Hepatocyte (in vitro differentiated cells): Measurements from ENCODE around the gene SLC19A2. TPM values are rescaled to one million over a fixed set of nuclear protein-coding genes. Genes with fewer than 3 reads are reported as not detected.

ENCODE experiments used
- DNase-seq: peaks from one replicate; pipeline ENCODE4 v3.0.0-alpha.2; 2016; ENCODE audit warnings: low spot score
- H2AFZ ChIP-seq: fragments of 200-600 bp; sonication (generic); 2 replicates; pipeline ENCODE4 v1.6.0; 2016; ENCODE audit warnings: antibody characterized with exemption, mild to moderate bottlenecking
- H3K27ac ChIP-seq: fragments of 200-600 bp; sonication (generic); 2 replicates; pipeline ENCODE4 v1.5.1; 2016; ENCODE audit warnings: mild to moderate bottlenecking
- H3K27me3 ChIP-seq: fragments of 200-600 bp; sonication (generic); 2 replicates; pipeline ENCODE4 v1.6.1; 2016
- H3K36me3 ChIP-seq: fragments of 200-600 bp; sonication (generic); replicated peaks from 2 replicates; pipeline ENCODE4 v1.5.1; 2016; ENCODE audit warnings: low read depth; ENCODE audit not compliant: insufficient read depth
- H3K4me1 ChIP-seq: fragments of 200-600 bp; sonication (generic); 2 replicates; pipeline ENCODE4 v1.5.1; 2016; ENCODE audit warnings: mild to moderate bottlenecking, moderate library complexity; ENCODE audit not compliant: insufficient read depth
- H3K4me2 ChIP-seq: fragments of 200-600 bp; sonication (generic); 2 replicates; pipeline ENCODE4 v1.6.0; 2016
- H3K4me3 ChIP-seq: fragments of 200-600 bp; sonication (generic); 2 replicates; pipeline ENCODE4 v1.5.1; 2016; ENCODE audit warnings: mild to moderate bottlenecking
- H3K79me2 ChIP-seq: fragments of 200-600 bp; sonication (generic); 2 replicates; pipeline ENCODE4 v1.6.0; 2017; ENCODE audit warnings: mild to moderate bottlenecking
- H3K9me2 ChIP-seq: fragments of 200-600 bp; sonication (generic); replicated peaks from 2 replicates; pipeline ENCODE4 v1.6.0; 2017; ENCODE audit warnings: mild to moderate bottlenecking; ENCODE audit not compliant: insufficient read depth
- H3K9me3 ChIP-seq: fragments of 200-600 bp; sonication (generic); 2 replicates; pipeline ENCODE4 v1.5.1; 2016; ENCODE audit warnings: low read depth, mild to moderate bottlenecking
- H4K20me1 ChIP-seq: fragments of 200-600 bp; sonication (generic); 2 replicates; pipeline ENCODE4 v1.6.0; 2016; ENCODE audit warnings: mild to moderate bottlenecking; ENCODE audit not compliant: insufficient read depth, poor library complexity, severe bottlenecking
- EZH2 ChIP-seq: fragments of 200-600 bp; sonication (generic); IDR thresholded peaks from 2 replicates; pipeline ENCODE4 v1.6.1; 2016; ENCODE audit warnings: antibody characterized with exemption, mild to moderate bottlenecking, borderline replicate concordance
- EZH2phosphoT487 ChIP-seq: fragments of 200-600 bp; sonication (generic); IDR thresholded peaks from one replicate; pipeline ENCODE4 v1.6.1; 2018; ENCODE audit warnings: antibody characterized with exemption, mild to moderate bottlenecking, low read depth, moderate library complexity; ENCODE audit not compliant: unreplicated experiment, severe bottlenecking
- WGBS: methylation state at CpG from one replicate; pipeline ENCODE4 v1.1.6; 2016; ENCODE audit warnings: low lambda C conversion rate; ENCODE audit errors: missing lambda C conversion rate; 5-methylcytosine and 5-hydroxymethylcytosine counted together
- polyA plus RNA-seq: library from polyadenylated mRNA; unstranded; fragments of >200 nt; fragmentation: Nextera tagmentation; extraction: Ambion mirVana; gene quantifications from 2 replicates; pipeline ENCODE4 v1.2.1, GENCODE V29; 2016
- total RNA-seq: library from RNA; depleted of rRNA; stranded (reverse); fragments of >200 nt; gene quantifications from 2 replicates; pipeline ENCODE4 v1.2.3, GENCODE V29; 2014
- TF ChIP-seq, protein P1 (sequence below): fragments of 200-600 bp; sonication (generic); IDR thresholded peaks from 2 replicates; pipeline ENCODE4 v1.5.1; 2016; ENCODE audit warnings: antibody characterized with exemption, mild to moderate bottlenecking; ENCODE audit not compliant: poor library complexity

Gene SLC19A2
- total and polyA plus RNA-seq, 2 experiments from 2014 or later, result 15.0 to 41.7 TPM

DNA sequence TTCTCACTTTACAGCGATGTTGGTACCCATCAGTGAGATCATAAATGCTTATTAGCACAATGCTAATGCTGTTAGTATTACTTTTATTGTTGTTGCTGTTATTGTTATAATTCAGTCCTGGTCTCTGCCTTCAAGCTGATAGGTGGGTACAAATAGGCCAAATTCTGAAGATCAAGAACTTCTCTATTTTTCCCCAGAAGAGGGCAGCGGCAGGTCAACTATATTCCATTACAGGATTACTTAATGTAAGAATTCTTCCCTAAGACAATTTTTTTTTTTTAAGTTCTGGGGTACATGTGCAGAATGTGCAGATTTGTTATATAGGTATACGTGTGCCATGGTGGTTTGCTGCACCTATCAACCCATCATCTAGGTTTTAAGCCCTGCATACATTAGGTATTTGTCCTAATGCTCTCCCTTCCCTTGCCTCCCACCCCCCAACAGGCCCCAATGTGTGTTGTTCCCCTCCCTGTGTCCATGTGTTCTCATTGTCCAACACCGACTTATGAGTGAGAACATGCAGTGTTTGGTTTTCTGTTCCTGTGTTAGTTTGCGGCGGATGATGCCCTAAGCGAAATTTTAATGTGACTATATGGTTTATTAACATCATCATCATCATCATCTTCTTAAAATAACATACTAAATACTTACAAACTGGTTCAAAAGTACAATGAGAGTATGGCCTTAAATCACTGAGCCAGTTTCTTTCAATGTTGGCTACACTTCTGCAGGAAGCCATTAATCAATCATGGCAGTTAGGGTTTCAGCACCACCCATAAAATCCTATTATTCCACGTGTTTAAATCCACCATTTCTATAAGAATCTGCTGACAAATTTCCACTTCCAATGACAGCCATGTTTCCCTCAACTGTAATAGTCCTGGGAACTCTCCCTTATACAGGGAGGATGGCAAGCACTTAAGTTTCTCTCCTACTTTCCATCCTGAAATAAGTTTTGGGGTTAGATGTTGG lies 19.2 kb downstream of the SLC19A2 start:
- TF ChIP-seq EZH2phosphoT487 (no peak), EZH2 (no peak)
- TF ChIP-seq, protein P1, sequence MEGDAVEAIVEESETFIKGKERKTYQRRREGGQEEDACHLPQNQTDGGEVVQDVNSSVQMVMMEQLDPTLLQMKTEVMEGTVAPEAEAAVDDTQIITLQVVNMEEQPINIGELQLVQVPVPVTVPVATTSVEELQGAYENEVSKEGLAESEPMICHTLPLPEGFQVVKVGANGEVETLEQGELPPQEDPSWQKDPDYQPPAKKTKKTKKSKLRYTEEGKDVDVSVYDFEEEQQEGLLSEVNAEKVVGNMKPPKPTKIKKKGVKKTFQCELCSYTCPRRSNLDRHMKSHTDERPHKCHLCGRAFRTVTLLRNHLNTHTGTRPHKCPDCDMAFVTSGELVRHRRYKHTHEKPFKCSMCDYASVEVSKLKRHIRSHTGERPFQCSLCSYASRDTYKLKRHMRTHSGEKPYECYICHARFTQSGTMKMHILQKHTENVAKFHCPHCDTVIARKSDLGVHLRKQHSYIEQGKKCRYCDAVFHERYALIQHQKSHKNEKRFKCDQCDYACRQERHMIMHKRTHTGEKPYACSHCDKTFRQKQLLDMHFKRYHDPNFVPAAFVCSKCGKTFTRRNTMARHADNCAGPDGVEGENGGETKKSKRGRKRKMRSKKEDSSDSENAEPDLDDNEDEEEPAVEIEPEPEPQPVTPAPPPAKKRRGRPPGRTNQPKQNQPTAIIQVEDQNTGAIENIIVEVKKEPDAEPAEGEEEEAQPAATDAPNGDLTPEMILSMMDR, result peak; percentile 51
- Histone ChIP-seq H3K9me2 (no peaks in the 10 kb centered on the region), H2AFZ (no peak overlapping the region), H3K9me3 (no peaks in the 10 kb centered on the region), H3K27ac (no peak overlapping the region), H4K20me1 (no peaks in the 10 kb centered on the region), H3K27me3 (no peaks in the 10 kb centered on the region), H3K79me2 (no peaks in the 10 kb centered on the region), H3K4me3 (no peak overlapping the region), H3K4me2 (no peak overlapping the region), H3K36me3 (no peaks in the 10 kb centered on the region), H3K4me1 (no peaks in the 10 kb centered on the region)
- DNase-seq, result peak; percentile 37
- 81% methylated on average over 8 of the region's 8 CpGs for WGBS

DNA sequence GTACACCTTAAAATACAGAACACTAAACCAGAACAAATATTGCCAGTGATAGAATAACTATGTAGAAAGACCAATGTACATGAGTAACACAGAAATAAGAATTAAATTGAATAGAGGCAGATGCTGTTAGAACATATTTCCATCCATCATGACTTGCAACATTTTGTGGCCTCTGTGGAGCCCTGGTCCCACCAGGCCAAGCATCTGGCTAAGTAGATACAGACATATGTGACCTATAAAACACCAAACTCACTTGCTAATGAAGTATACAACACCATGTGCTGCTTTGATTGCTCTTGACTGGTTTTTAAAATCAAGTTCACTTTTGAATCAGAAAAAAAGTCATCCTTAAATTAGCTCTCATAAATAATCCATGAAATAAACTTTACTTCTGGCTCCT lies 20.5 kb downstream of the SLC19A2 start:
- no peak overlapping the region for H3K27ac ChIP-seq
- H2AFZ ChIP-seq, result no peak overlapping the region
- TF ChIP-seq EZH2phosphoT487 (no peak), EZH2 (no peak)
- TF ChIP-seq, protein P1, result no peak
- H3K4me1 ChIP-seq, result no peaks in the 10 kb centered on the region
- no peak overlapping the region for H3K4me3 ChIP-seq
- H3K36me3 ChIP-seq, result no peaks in the 10 kb centered on the region
- no peak overlapping the region for H3K4me2 ChIP-seq
- H3K9me2 ChIP-seq, result no peaks in the 10 kb centered on the region
- H3K27me3 ChIP-seq, result no peaks in the 10 kb centered on the region
- H3K79me2 ChIP-seq, result no peaks in the 10 kb centered on the region
- no peaks in the 10 kb centered on the region for H3K9me3 ChIP-seq
- H4K20me1 ChIP-seq, result no peaks in the 10 kb centered on the region
- no peak for DNase-seq

DNA sequence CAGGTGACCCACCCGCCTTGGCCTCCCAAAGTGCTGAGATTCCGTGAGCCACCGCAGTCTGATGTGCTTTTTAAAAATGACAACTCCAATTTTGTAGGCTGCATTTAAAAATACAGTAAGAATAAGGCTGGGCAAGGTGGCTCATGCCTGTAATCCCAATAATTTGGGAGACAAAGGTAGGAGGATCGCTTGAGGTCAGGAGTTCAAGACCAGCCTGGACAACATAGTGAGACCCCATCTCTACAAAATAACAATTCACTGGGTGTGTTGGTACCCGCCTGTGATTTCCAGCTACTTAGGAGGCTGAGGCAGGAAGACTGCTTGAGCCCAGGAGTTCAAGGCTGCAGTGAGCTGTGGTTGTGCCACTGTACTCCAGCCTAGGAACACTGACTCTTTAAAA lies 23.4 kb downstream of the SLC19A2 start:
- no peak for DNase-seq
- Histone ChIP-seq H3K4me1 (no peaks in the 10 kb centered on the region), H3K27me3 (no peaks in the 10 kb centered on the region), H3K27ac (no peak overlapping the region), H3K4me2 (no peak overlapping the region), H3K4me3 (no peak overlapping the region), H3K9me3 (peaks cover 1% of the 10 kb centered on the region), H3K79me2 (no peaks in the 10 kb centered on the region), H3K36me3 (no peaks in the 10 kb centered on the region), H3K9me2 (no peaks in the 10 kb centered on the region), H4K20me1 (no peaks in the 10 kb centered on the region), H2AFZ (no peak overlapping the region)
- TF ChIP-seq EZH2phosphoT487 (no peak), EZH2 (no peak)
- TF ChIP-seq, protein P1, result no peak
- WGBS, result 95% methylated on average over 5 of the region's 5 CpGs
